ENCODE data around the gene GLIS1. TPM values are rescaled to one million over a fixed set of nuclear protein-coding genes. Genes with fewer than 3 reads are reported as not detected.

GLIS1 gene
- total RNA-seq, 1 experiment from 2014 or later: 0.28 TPM

DNA sequence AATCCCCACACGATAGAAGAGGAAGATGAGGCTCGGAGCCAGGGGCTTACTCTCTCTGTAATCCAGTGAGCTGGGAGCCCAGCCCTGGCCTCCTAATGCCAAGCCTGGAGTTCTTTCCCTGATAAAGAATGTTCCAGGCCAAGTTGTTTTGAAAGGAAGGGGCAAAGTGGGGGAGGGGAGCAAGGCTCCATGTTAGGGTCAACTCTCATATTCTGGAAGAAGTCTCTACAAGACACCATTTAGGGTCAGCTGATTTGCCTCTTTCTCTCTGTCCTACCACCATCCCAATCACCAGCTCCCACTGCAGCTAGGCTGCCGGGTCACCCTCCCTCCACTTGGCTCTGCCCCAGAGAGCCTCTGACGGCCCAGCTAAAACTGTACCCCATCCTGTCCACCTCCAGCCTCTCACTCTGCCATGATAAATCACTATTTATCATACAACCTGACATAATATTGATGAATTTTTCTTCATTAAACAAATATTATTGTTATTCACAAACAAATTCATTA lies 95.0 kb downstream of the GLIS1 start:
- Histone ChIP-seq H4K91ac (ENCODE audit: insufficient read length, low read depth, low read length) (no peak overlapping the region), H4K8ac (replicated peaks; ENCODE audit: insufficient read length, low read depth, low read length) (no peak overlapping the region), H2AK5ac (ENCODE audit: insufficient read length, low read length) (no peak overlapping the region), H3K23ac (ENCODE audit: insufficient read length, low read depth, low read length) (no peak overlapping the region), H3K14ac (ENCODE audit: insufficient read depth, low read length) (no peak overlapping the region; the same call in 1 of the 2 replicates), H3K56ac (ENCODE audit: insufficient read length, low read depth, low read length) (no peak overlapping the region), H3K23me2 (ENCODE audit: insufficient read length, low read depth, low read length, poor library complexity, severe bottlenecking) (no peaks in the 10 kb centered on the region), H2BK15ac (ENCODE audit: low read depth, low read length) (no peak overlapping the region), H2BK20ac (ENCODE audit: low read depth, low read length, poor library complexity, severe bottlenecking) (no peak overlapping the region), H4K5ac (ENCODE audit: insufficient read length, low read depth, low read length) (no peak overlapping the region), H3K79me2 (ENCODE audit: insufficient read depth, low read length) (no peaks in the 10 kb centered on the region), H3K4me2 (ENCODE audit: insufficient read depth, insufficient read length, low read length) (no peak overlapping the region), H3K9ac (ENCODE audit: extremely low read depth, insufficient read length, low read length) (no peak overlapping the region), H3K27ac (ENCODE audit: insufficient read length, low read depth, low read length) (no peak overlapping the region), H3K9me3 (ENCODE audit: control insufficient read depth, low read depth, low read length) (no peaks in the 10 kb centered on the region), H2BK12ac (ENCODE audit: insufficient read length, low read depth, low read length) (no peak overlapping the region), H2AFZ (ENCODE audit: low read length) (no peak overlapping the region), H3K79me1 (ENCODE audit: insufficient read depth, low read depth, low read length, poor library complexity, severe bottlenecking) (no peaks in the 10 kb centered on the region), H3K27me3 (ENCODE audit: insufficient read depth, low read length) (no peaks in the 10 kb centered on the region), H2BK5ac (ENCODE audit: insufficient read length, low read length) (no peak overlapping the region), H3K4ac (ENCODE audit: low read depth, low read length) (no peak overlapping the region), H2BK120ac (ENCODE audit: low read depth, low read length, poor library complexity, severe bottlenecking) (no peak overlapping the region), H3K4me1 (ENCODE audit: insufficient read depth, low read length) (0 out of 2 replicates have a peak, but pooled peaks cover 3% of the 10 kb centered on the region), H3T11ph (ENCODE audit: low read length) (no peak overlapping the region), H4K20me1 (ENCODE audit: control insufficient read depth, insufficient read depth, insufficient read length) (no peaks in the 10 kb centered on the region), H3K18ac (ENCODE audit: insufficient read length, low read depth, low read length) (no peak overlapping the region)
- TF ChIP-seq, protein P1, sequence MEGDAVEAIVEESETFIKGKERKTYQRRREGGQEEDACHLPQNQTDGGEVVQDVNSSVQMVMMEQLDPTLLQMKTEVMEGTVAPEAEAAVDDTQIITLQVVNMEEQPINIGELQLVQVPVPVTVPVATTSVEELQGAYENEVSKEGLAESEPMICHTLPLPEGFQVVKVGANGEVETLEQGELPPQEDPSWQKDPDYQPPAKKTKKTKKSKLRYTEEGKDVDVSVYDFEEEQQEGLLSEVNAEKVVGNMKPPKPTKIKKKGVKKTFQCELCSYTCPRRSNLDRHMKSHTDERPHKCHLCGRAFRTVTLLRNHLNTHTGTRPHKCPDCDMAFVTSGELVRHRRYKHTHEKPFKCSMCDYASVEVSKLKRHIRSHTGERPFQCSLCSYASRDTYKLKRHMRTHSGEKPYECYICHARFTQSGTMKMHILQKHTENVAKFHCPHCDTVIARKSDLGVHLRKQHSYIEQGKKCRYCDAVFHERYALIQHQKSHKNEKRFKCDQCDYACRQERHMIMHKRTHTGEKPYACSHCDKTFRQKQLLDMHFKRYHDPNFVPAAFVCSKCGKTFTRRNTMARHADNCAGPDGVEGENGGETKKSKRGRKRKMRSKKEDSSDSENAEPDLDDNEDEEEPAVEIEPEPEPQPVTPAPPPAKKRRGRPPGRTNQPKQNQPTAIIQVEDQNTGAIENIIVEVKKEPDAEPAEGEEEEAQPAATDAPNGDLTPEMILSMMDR (conservative IDR thresholded peaks at IDR 0.05): no peak
- peak; percentile 3 for DNase-seq
- Mint-ChIP-seq H3K27ac (no peak overlapping the region), H3K9me3 (no peaks in the 10 kb centered on the region), H3K27me3 (ENCODE audit: low read depth) (peaks cover 6% of the 10 kb centered on the region), H3K4me1 (peaks cover 8 to 13% of the 10 kb centered on the region in 2 experiments; a peak in 3 of 4 replicates), H3K4me3 (no peak overlapping the region), H3K36me3 (ENCODE audit: insufficient read depth in 1 of 3, low read depth in 3 of 3) (no peaks in the 10 kb centered on the region)
- WGBS (ENCODE audit: extremely low coverage, insufficient read length, low lambda C conversion rate): no CpG with 5 or more reads among the region's 4 CpGs
